ENCODE results near the gene TNPO3. TPM values are rescaled to one million over a fixed set of nuclear protein-coding genes. Genes with fewer than 3 reads are reported as not detected.
"Not testable (repeated sequence)": the region's sequence is repeated elsewhere in the genome, so short reads cannot be mapped to it uniquely, and the experiment has no call there.

Gene TNPO3
- total RNA-seq, 1 experiment from 2014 or later, result 137 TPM

DNA sequence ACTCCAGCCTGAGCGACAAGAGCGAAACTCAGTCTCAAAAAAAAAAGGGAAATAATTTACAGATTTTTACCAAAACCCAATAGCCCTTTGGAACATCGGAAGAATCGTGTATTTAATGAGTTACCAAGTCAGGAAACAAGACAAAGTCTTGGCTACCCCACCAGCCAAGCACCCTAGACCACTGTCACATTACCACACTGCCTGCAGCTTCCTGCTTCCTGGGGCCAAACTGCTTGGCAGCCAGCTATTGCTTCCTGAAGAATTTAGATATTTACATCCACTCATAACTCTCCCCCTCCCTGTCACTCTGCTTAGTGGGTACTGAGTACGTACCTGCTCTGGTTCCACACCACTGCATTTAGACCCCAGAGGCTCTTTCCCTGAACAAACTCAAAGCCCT is 14.1 kb upstream of the TNPO3 start:
- no peak for DNase-seq (ENCODE audit: low read depth)

DNA sequence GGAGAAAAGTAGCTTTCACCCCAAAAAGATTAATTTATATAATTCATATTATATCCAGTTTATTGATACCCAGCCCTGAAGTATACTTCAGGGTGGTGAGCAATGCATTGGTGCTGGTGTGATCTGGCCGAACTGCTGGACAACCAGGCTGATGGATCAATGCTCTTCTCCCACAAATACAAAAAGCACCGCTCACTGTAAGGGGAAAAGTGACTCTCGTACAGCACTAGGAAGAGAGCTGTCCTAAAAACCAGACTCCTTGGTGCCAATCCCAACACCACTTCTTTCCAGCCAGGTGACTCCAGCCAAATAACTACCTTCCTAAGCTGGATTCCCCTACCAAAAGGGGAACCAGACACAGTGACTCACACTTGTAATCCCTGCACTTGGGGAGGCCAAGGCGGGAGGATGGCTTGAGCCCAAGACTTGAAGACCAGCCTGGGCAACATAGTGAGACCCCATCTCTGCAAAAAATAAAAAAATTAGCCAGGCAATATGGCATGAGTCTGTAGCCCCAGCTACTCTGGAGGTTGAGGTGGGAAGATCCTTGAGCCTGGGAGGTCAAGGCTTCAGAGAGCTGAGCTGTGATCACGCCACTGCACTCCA is 13.1 kb upstream of the TNPO3 start:
- DNase-seq (ENCODE audit: low read depth), result peak; percentile 19

DNA sequence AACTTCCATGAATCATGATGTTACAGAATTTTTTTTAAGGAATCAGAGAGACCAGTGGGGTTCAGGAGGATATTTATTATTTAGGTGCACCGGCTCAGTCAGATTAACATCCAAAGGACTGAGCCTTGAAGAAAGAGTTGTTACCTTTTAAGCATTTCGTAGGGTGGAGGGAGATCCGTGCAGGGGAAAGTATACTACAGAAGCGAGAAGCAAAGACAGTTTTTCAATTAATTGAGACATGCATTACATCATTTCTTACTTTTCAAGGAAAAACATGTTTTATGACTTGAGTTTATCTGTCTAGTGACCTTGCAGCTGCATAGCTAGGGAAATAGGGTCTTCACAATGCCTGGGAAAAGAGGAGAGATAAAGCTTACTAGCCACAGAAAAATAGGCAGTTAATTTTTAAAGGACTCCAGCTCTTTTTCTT is 12.2 kb upstream of the TNPO3 start:
- not testable (repeated sequence) for DNase-seq (ENCODE audit: low read depth)

DNA sequence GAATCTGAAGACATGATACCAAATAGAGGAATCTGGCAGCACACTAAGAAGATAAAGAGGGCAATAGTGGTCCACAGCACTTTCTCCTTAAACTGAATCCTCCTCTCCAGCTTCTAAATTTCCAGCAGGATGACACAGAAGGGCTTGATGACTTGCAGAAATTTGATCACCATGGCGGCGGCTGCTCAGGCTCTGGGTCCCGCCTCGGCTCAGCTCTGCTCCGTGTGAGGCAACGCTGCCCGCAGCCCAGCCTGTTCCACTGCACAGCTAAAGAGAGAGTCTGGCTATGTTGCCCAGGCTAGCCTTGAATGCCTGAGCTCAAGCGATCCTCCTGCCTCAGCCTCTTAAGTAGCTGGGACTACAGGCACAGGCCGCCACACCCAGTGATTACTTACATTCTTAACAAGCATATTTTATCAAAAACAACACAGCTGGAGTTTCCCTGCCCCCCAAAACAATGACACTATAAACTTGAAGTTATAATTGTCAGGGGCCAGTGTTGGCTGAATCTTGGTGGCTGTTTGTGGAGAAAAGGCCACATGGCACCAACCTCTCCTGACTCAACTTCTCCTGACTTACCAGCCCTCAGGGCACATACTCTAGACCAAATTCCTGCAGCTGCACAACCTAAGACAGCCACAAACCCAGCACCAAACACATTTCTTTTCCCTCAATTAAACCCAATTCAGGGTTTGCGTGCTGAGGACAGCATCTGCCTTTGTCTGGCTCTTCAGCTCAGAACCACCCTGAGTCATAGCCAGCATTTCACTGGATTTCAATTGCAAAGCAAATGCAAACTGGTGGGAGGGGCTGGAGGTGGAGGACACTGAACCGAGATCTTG is 11.6 kb upstream of the TNPO3 start:
- DNase-seq (ENCODE audit: low read depth), result peak; percentile 94

DNA sequence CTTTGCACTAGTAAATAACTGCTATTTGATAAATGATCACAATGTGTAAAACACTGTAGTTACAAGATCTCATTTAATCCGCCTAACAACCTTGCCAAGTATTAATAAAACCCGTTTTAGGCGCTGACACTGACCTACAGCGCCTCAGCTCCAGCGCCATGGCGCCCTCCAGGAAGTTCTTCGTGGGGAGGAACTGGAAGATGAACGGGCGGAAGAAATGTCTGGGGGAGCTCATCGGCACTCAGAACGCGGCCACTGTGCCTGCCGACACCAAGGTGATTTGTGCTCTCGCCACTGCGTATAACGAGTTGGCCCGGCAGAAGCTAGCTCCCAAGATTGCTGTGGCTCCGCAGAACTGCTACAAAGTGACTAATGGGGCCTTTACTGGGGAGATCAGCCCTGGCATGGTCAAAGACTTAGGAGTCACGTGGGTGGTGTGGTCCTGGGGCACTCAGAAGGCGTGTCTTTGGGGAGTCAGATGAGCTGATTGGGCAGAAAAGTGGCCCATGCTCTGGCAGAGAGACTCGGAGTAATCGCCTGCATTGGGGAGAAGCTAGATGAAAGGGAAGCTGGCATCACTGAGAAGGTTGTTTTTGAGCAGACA is 1.1 kb upstream of the TNPO3 start:
- DNase-seq (ENCODE audit: low read depth), result no peak

DNA sequence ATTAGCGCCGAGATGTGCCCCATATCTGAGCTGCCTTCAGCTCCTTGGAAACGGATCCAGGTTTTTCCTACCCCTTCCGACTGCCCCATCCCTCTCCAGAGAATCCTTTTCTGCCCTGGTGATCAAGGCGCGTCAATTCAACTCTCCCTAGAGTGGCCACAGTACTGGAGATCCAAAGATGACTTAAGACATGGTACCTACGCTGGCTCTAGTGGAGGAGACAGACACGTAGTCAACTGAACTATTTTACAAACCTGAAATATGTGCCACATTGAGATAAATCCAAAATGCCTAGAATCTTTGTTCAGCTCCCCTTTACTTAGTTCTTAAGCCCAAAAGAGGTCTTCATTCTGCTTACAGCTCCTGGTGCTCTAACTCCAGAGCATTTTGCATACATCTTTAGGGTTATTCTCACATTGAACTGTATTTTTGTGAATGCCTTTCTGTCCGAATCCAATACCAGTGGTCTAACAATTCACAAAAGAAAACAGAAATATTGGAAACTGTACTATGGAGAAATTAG is 444 bp upstream of the TNPO3 start:
- DNase-seq (ENCODE audit: low read depth), result no peak

DNA sequence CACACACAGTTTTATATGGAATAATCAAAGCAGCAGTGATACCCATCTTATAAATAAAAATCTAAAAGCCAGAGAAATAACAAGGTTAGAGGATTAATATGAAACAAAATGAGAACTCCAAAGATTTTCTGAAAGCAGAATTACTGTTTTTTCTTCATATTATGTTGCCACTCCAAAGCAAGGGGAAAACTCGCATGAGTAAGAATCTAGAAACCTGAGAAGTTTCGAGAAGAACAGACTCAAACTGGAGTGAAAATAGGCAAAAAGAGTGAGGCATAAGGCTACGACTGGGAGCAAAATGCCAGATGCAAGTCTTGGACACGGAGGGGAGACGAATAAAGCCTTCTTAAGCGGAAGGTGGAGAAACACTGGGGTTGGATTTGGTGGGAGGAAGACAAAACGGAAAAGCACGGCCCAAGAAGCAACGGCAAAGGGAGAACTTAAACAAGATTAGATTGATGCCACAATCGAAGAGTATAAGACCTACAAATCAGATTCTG is 923 bp downstream of the TNPO3 start:
- DNase-seq (ENCODE audit: low read depth), result no peak

DNA sequence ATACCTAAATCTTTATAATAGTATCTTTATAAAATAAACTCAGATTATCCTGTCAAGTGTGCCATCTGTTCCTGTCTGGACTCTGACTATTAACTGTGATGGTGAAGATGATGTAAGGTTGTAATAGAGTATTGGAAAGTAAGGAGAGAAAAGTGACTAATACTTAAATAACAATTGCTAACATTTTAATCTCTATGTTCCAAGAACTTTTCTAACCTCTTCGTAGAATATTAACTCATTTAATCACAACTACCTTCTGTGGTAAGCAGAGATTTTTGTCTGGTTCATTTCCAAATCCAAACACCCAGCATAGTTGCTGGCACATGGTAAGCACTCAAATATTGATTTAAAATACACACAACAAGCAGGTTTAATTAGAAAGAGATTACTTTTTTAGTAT is 2.5 kb downstream of the TNPO3 start:
- DNase-seq (ENCODE audit: low read depth), result no peak

DNA sequence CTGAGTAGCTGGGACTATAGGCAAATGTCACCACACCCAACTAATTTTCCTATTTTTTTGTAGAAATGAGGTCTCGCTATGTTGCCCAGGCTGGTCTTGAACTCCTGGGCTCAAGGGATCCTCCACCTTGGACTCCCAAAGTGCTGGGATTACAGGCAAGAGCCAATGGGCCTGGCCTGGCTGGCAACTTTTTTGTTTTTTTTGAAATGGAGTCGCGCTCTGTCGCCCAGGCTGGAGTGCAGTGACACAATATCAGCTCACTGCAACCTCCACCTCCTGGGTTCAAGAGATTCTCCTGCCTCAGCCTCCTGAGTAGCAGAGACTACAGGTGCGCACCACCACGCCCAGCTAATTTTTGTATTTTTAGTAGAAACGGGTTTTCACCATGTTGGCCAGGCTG is 3.5 kb downstream of the TNPO3 start:
- not testable (repeated sequence) for DNase-seq (ENCODE audit: low read depth)

DNA sequence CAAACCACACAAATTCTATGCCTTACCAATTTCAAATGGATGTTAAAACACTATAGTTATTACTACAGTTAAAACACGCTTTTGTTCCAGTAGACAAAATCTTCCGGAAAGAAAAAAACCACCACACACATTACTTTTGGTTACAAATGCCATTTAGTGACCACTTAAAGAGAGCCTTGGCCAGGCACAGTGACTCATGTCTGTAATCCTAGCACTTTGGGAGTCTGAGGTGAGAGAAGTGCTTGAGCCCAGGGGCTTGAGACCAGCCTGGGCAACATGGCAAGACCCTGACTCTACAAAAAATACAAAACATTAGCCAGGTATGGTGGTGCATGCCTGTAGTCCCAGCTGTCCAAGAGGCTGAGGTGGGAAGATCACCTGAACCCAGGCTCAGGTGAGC is 7.2 kb downstream of the TNPO3 start:
- peak; percentile 62 for DNase-seq (ENCODE audit: low read depth)

DNA sequence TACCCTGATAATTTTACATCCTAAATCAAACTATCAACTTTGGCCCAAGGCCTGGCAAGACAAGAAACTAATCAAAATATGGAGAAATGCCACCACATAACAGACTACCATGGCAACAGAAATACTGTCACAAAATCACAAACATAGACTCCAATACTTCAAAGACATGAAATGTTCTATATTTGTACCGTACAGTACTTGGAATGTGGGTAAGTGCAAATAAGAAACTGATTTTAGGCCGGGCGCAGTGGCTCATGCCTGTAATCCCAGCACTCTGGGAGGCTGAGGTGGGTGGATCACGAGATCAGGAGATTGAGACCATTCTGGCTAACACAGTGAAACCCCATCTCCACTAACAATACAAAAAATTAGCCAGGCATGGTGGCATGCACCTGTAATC is 9.2 kb downstream of the TNPO3 start:
- no peak for DNase-seq (ENCODE audit: low read depth)

DNA sequence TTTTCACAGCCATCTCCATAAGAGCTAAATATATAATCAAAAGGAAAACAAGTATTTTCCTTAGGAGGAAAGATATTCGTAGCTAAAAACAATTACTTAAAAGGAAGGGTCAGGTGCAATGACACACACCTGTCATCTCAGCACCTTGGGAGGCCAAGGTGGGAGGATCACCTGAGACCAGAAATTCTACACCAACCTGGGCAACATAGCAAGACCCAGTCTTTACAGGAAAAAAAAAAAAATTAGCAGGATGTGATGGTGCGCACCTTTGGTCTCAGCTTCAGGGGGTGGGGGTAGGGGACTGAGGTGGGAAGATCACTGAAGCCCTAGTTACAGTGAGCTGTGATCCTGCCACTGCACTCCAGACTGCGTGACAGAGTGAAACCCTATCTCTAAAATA is 11.9 kb downstream of the TNPO3 start:
- no peak for DNase-seq (ENCODE audit: low read depth)

DNA sequence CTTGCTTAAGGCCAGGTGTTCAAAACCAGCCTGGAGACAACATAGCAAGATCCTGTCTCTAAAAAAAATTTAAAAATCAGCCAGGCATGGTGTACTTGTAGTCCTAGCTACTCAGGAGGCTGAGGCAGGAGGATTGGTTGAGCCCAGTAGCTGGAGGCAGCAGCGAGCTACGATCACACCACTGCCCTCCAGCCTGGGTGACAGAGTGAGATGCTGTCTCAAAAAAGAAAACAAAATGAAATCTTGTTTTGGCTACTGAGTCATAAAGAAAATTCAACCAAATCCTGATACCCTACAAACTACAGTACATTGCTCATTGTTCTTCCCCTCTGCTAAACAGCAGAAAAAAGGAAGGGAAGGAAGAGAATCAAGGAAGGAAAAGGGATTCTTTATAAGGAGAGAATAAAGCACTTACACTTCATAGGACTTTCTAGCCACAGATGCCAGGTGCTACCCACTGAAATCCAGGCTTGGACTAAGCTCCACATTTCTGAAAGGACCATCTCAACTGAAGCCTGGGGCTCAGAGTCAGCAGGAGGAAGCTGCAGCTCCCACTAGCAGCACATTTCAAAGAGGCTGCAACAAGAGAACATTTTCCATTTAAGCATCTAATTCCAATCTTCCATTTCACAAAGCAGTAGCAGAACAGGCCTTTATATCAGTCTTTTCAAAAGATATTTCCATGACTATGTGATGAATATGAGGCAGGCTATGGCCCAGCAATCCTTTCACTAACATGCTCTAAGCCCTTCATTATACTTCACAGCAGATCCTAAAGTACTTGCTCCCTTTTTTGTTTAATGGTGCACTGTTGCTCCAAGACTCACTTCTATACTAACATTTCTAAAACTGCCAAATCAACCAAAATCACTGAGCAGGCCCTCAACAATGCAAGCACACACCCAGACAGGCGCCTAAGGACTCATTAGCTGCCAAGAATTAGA is 13.5 kb downstream of the TNPO3 start:
- peak; percentile 20 for DNase-seq (ENCODE audit: low read depth)

DNA sequence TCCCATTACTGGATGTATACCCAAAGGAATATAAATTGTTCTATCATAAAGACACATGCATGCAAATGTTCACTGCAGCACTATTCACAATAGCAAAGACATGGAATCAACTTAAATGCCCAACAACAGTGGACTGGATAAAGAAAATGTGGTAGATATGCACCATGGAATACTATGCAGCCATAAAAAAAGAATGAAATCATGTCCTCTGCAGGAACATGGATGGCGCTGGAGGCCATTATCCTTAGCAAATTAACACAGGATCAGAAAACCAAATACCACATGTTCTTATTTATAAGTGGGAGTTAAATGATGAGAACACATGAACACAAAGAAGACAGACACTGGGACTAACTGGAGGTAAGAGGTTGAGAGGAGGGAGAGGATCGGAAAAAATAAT is 16.4 kb downstream of the TNPO3 start:
- DNase-seq (ENCODE audit: low read depth), result not testable (repeated sequence)

DNA sequence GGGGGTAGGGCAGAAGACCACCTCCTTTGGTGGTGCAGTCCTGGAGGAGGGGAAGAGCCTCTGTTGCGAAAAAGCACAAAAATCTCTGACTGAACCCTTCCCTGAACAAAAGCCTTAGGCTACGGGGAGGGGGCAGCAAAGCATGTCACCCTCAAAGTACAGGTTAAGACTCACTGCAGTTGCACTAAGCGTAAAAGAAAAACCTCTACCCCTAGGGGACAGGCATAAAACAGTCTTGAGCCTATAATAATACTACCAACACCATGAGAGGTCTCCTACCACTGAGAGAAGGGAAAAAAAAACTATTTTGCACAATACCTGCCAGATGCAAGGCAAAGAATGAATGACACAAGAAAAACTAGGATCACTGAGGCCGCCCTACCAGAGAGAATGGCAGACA is 17.3 kb downstream of the TNPO3 start:
- DNase-seq (ENCODE audit: low read depth), result no peak

DNA sequence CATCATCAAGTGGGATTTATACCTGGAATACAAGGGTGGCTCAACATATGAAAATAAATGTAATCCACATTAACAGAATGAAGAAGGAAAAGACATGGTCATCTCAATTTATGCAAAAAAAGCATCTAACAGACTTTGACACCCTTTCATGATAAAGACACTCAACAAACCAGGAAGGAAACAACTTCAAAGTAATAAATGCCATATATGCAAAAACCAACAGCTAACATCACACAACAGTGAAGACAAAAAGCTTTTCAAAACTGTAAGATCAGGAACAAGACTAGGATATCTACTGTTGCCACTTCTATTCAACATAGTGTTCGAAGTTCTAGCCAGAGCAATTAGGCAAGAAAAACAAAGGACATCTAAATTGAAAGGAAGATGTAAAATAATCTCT is 22.9 kb downstream of the TNPO3 start:
- no peak for DNase-seq (ENCODE audit: low read depth)

DNA sequence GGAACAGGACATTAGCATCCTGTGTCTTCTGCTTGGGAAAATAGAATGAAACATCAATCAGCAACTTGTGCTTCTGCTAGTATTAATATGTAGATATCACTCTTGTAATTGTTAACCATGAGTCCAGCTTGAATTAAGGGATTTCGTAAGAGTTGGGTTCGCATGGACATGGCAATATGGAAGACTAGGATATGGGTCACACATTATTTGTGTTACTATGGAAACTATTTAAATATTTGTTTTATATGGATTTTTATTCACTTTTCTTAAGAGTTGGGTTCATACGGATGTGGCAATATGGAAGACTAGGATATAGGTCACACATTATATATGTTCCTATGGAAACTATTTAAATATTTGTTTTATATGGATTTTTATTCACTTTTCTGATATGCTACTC is 24.5 kb downstream of the TNPO3 start:
- DNase-seq (ENCODE audit: low read depth), result no peak

DNA sequence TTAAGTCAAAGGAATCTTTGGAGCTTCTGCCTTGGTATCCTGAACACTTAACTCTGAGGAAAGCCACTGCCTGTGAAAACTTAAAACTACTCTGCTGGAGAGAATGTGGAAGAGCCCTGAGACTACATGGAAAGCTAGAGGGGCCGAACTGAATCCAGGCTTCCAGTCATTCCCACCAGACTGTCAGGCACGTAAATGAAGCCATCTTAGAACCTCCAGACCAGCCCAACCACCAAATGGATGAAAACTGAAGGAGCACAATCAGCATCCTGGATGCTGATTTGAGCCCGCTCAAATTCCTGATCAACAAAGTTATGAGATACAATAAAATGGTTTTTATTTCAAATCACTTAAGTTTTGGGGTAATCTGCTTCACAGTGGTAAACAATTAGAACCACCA is 30.8 kb downstream of the TNPO3 start:
- DNase-seq (ENCODE audit: low read depth), result no peak

DNA sequence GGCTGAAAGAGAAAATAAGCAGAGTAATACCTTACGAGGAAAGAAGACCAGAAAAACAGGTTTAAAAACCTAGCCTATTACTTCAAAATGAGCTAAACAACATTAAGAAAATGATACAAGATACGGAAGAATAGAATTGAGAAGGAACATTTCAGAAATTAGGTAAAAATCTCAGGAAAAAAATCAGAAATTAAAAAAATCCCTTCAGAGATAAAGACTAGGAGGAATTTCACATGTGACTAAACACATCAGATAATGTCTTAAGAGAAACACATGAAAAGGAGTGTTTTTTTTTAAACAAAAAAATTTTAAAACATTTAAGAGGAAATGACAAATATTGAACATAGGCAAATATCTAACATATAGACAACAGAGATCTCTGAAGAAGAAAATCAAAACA is 33.3 kb downstream of the TNPO3 start:
- DNase-seq (ENCODE audit: low read depth), result no peak

DNA sequence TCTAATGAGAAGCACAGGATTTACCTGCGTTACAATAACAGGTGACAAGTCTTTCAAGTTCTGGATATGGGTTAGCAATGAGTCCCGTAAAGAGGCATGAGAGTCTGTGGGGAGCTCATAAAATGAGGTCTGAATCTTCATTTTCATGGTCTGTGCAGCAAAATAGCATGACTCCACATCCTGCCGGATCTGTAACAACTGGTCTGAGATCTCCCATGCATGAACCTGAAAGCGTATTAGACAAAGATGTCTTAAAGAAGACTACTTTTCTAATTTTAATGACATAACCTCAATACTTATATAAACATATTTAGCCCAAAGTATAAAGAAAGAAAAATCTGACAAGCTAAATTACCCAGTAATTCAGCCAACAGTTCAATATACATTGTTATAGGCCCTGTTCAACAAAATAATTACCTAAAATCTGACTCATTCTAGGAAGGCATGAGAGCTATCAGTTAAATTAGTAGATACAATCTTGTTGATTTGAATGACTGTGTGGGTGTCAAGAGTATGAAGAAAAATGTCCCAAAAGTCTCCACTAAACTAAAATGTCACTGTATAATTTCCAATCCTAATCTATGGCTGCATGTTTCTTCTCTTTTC is 36.9 kb downstream of the TNPO3 start:
- no peak for DNase-seq (ENCODE audit: low read depth)

DNA sequence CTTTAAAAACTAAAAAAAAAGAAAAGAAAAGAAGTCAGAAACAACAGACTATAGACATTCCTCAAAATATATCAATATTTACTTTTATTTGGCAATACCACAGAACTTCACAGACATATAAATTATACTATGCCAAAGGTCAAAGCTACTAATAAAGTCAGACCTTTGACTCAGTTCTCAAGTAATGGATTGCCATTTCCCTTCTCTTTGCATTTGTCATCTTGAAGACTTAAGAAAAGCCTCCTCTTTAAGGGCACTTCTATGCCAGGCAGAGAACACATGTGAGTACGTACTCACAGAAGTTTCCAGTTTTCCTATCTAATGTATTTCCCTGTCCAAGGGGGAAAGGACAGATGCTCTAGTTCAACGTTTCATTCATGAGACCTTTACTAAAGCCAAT is 37.6 kb downstream of the TNPO3 start:
- no peak for DNase-seq (ENCODE audit: low read depth)
